GM19193 (cell line): ENCODE results near the gene CARD19.
A peak's percentile ranks its signal among the peaks of the same experiment; 100 is the strongest.

Source experiments
- POLR2A ChIP-seq: IDR thresholded peaks from 4 replicates; pipeline ENCODE4 v1.6.1; 2011; ENCODE audit not compliant: insufficient read depth, insufficient read length; ENCODE audit errors: extremely low read depth

CARD19 gene

GRCh38 chr9:93059715-93060578 is 36.1 kb upstream of the CARD19 start:
- TF ChIP-seq POLR2A, result no peak

DNA sequence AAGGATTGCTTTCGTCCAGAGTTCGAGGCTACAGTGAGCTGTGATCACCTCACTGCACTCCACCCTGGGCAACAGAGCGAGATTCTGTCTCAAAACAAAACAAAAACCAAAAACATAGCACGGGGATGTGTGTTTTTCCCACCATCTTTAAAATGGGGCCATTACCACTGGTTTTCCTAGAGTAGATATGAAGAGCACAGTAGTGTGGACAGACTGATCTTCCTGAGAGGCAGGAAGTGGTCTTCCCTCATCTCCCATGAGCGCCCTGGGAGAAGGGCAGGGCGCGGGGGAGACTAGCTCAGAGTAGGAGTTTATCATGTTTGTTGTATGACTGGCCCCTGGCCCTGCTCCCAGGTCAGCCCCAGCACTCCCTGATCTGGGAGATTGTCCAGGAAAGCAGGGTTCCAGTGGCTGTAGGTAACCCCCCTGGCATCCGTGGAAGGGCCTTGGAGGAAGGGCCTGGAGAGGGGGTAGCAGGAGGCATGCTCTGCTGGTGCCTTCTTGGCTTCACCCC is 35.2 kb upstream of the CARD19 start:
- no peak for TF ChIP-seq POLR2A

GRCh38 chr9:93061260-93061751 is 34.7 kb upstream of the CARD19 start:
- TF ChIP-seq POLR2A, result no peak

GRCh38 chr9:93061791-93062763 is 33.9 kb upstream of the CARD19 start:
- no peak for TF ChIP-seq POLR2A

GRCh38 chr9:93064392-93065134 is 31.5 kb upstream of the CARD19 start:
- TF ChIP-seq POLR2A, result peak; percentile 41

- TF ChIP-seq POLR2A, result no peak
These were observed 30.8 kb upstream of the CARD19 start for GRCh38 chr9:93065135-93065720.

GRCh38 chr9:93066978-93067603 is 28.9 kb upstream of the CARD19 start:
- no peak for TF ChIP-seq POLR2A

- TF ChIP-seq POLR2A, result no peak
These were observed 27.1 kb upstream of the CARD19 start for GRCh38 chr9:93068956-93069355.

DNA sequence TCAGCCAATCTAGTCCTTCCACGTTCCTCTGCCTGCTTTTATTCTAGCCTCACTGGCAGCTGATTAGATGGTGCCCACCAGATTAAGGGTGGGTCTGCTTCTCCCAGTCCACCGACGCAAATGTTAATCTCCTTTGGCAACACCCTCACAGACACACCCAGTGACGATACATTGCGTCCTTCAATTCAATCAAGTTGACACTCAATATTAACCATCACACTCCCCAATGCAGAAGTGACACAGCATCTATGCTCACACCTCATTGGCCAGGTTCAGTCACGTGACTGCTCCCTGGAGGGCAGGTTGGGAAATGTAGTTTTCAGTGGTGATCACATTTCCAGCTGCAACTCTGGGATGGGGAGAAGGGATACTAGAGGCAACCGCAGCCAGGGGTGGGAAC is 24.6 kb upstream of the CARD19 start:
- no peak for TF ChIP-seq POLR2A

DNA sequence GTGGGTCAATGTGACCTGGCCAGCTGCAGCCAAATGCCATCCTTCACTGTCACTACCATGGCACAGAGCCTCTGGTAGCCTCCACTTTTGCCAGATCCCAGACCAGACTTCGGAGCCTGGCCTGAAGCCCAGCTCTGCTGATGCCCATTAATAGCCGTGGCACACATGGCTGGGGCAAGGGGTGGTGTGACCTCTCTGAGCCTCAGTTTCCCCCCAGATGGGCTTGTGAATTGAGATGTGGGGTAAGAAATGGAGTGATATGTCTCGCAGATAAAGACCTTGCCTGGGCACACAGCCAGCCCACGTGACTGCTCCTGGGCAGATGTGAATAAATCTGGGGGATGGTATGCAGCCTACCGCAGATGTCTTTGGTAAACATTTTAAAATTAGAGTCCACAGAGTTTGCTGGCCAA is 23.6 kb upstream of the CARD19 start:
- no peak for TF ChIP-seq POLR2A

DNA sequence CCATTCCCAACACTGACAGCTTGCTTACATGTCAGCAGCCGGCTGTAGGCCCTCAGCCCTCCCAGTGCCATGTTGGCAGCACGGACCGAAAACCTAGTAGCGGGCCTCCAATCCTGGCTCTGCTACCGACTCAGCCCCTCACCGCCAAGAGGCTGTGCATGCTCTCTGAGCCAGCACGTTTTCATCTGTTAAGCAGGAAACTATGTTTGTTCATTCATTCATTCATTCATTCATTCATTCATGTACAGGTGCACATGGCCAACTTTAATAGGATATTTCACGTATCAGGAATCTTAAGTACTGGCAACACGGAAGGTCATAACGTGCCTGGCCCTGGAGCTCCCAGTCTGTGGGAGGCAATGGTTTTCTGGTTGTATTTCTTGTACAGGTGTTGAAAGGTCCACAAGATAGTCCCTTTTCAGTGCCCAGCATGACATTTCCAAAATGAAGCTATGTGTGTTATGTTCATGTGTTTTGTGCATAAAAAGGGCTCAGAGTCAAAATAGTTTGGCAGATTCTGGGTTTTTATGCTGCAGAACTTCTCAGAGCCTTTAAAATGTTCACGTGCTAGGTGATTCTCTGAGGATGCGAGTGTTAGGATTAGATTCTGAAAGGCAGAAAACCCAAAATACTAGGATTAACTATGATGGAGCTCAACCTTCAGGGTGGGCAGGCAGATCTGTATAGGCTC is 19.8 kb upstream of the CARD19 start:
- TF ChIP-seq POLR2A, result no peak

DNA sequence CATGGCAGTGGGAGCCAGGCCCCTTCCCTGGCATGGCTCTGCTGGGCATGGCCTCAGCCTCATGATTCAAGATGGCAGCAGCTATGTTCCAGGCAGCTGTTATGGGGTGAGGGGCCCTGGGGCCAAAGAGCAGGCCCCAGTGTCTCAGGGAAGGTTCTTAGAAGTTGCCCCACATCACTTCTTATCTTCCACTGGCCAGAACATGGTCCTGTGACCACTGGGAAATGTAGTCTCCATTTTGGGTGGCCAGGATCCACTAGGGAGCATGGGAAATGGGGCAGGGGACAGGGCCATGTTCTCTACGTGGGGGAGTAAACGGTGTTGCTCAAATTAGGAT is 19.3 kb upstream of the CARD19 start:
- no peak for TF ChIP-seq POLR2A

DNA sequence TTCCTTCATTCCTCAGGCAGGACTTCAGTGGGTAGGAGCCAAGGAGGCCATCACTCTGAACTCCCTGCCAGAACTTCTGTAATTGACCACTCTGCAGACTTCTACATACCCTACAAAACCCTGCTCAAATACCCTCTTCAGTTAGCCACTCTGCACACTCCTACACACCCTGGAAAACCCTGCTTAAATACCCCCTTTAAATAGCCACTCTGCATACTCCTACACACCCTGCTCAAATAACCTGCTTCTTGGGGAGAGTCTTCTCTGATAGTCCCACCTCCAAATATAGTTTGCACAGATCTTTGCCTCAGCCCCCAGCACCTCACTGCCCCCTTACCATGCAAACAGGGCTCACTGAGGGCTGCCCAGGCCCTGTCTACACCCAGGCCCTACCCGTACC is 18.6 kb upstream of the CARD19 start:
- no peak for TF ChIP-seq POLR2A
